Measurements from ENCODE around the gene CHORDC1. TPM values are rescaled to one million over a fixed set of nuclear protein-coding genes. Genes with fewer than 3 reads are reported as not detected.
"Not testable (repeated sequence)": the region's sequence is repeated elsewhere in the genome, so short reads cannot be mapped to it uniquely, and the experiment has no call there.

CHORDC1 gene
- polyA plus RNA-seq, 4 donors: 10.5 to 41.8 (median 13.6) TPM

GRCh38 chr11:90208857-90209256 is 14.0 kb downstream of the CHORDC1 start:
- 87 to 97% (median 92%) methylated on average over 2 of the region's 2 CpGs for WGBS, 3 donors
- no peak overlapping the region for H3K4me3 ChIP-seq (ENCODE audit: low read depth in 1 of 3, low read length in 3 of 3)
- FAIRE-seq (no peak), DNase-seq (no peak)
- no peaks in the 10 kb centered on the region for H3K4me1 ChIP-seq (ENCODE audit: control insufficient read depth in 3 of 3, insufficient read depth in 2 of 3, low read depth in 1 of 3, low read length in 2 of 3)
- peaks cover 2 to 10% (median 3%) of the 10 kb centered on the region in 3 donors for H3K36me3 ChIP-seq (ENCODE audit: control insufficient read depth in 3 of 3, insufficient read depth in 2 of 3, low read depth in 1 of 3, low read length in 3 of 3)
- no peak overlapping the region for H3K27ac ChIP-seq (ENCODE audit: low read depth in 1 of 3, low read length in 2 of 3)
- no peaks in the 10 kb centered on the region for H3K27me3 ChIP-seq (ENCODE audit: control insufficient read depth in 3 of 3, insufficient read depth in 3 of 3, low read length in 3 of 3)
- no peaks in the 10 kb centered on the region for H3K9me3 ChIP-seq (ENCODE audit: control insufficient read depth in 2 of 2, insufficient read depth in 1 of 2, low read depth in 1 of 2, low read length in 1 of 2)

- not testable (repeated sequence) for H3K4me1 ChIP-seq (ENCODE audit: control insufficient read depth in 3 of 3, insufficient read depth in 2 of 3, low read depth in 1 of 3, low read length in 2 of 3)
- 92 to 95% (median 94%) methylated on average over 10 of the region's 10 CpGs for WGBS, 3 donors
- H3K36me3 ChIP-seq (ENCODE audit: control insufficient read depth in 3 of 3, insufficient read depth in 2 of 3, low read depth in 1 of 3, low read length in 3 of 3): peaks cover 2 to 10% (median 3%) of the 10 kb centered on the region in 3 donors
Observed at GRCh38 chr11:90207992-90208391, 14.9 kb downstream of the CHORDC1 start.

GRCh38 chr11:90204832-90205646 is 17.8 kb downstream of the CHORDC1 start:
- peak; percentile 56 to 59 for DNase-seq
- no peak overlapping the region for H3K4me3 ChIP-seq (ENCODE audit: low read depth in 1 of 3, low read length in 3 of 3)
- FAIRE-seq: no peak
- H3K27me3 ChIP-seq (ENCODE audit: control insufficient read depth in 3 of 3, insufficient read depth in 3 of 3, low read length in 3 of 3): no peaks in the 10 kb centered on the region
- H3K4me1 ChIP-seq (ENCODE audit: control insufficient read depth in 3 of 3, insufficient read depth in 2 of 3, low read depth in 1 of 3, low read length in 2 of 3): no peaks in the 10 kb centered on the region
- no peak overlapping the region for H3K27ac ChIP-seq (ENCODE audit: low read depth in 1 of 3, low read length in 2 of 3)
- 18 to 25% (median 24%) methylated on average over 3 of the region's 3 CpGs for WGBS, 3 donors
- H3K36me3 ChIP-seq (ENCODE audit: control insufficient read depth in 3 of 3, insufficient read depth in 2 of 3, low read depth in 1 of 3, low read length in 3 of 3): peaks cover 2 to 8% (median 3%) of the 10 kb centered on the region in 3 donors
- H3K9me3 ChIP-seq (ENCODE audit: control insufficient read depth in 2 of 2, insufficient read depth in 1 of 2, low read depth in 1 of 2, low read length in 1 of 2): no peaks in the 10 kb centered on the region

More at GRCh38 chr11:90207992-90208391, 14.9 kb downstream of the CHORDC1 start:
- not testable (repeated sequence) for FAIRE-seq; H3K4me3 ChIP-seq (ENCODE audit: low read depth in 1 of 3, low read length in 3 of 3); H3K9me3 ChIP-seq (ENCODE audit: control insufficient read depth in 2 of 2, insufficient read depth in 1 of 2, low read depth in 1 of 2, low read length in 1 of 2); H3K27ac ChIP-seq (ENCODE audit: low read depth in 1 of 3, low read length in 2 of 3); DNase-seq; H3K27me3 ChIP-seq (ENCODE audit: control insufficient read depth in 3 of 3, insufficient read depth in 3 of 3, low read length in 3 of 3)

- FAIRE-seq (no peak), DNase-seq (no peak)
- 92 to 94% (median 92%) methylated on average over 13 of the region's 13 CpGs for WGBS, 3 donors
- Histone ChIP-seq H3K36me3 (ENCODE audit: control insufficient read depth in 3 of 3, insufficient read depth in 2 of 3, low read depth in 1 of 3, low read length in 3 of 3) (peaks cover 0 to 8% (median 3%) of the 10 kb centered on the region in 3 donors), H3K4me1 (ENCODE audit: control insufficient read depth in 3 of 3, insufficient read depth in 2 of 3, low read depth in 1 of 3, low read length in 2 of 3) (no peaks in the 10 kb centered on the region), H3K4me3 (ENCODE audit: low read depth in 1 of 3, low read length in 3 of 3) (no peak overlapping the region), H3K27ac (ENCODE audit: low read depth in 1 of 3, low read length in 2 of 3) (no peak overlapping the region), H3K9me3 (ENCODE audit: control insufficient read depth in 2 of 2, insufficient read depth in 1 of 2, low read depth in 1 of 2, low read length in 1 of 2) (no peaks in the 10 kb centered on the region), H3K27me3 (ENCODE audit: control insufficient read depth in 3 of 3, insufficient read depth in 3 of 3, low read length in 3 of 3) (no peaks in the 10 kb centered on the region)
Observed at GRCh38 chr11:90204407-90204806, 18.4 kb downstream of the CHORDC1 start.

- Histone ChIP-seq H3K9me3 (ENCODE audit: control insufficient read depth in 2 of 2, insufficient read depth in 1 of 2, low read depth in 1 of 2, low read length in 1 of 2) (no peaks in the 10 kb centered on the region), H3K4me1 (ENCODE audit: control insufficient read depth in 3 of 3, insufficient read depth in 2 of 3, low read depth in 1 of 3, low read length in 2 of 3) (no peaks in the 10 kb centered on the region), H3K4me3 (ENCODE audit: low read depth in 1 of 3, low read length in 3 of 3) (no peak overlapping the region), H3K27me3 (ENCODE audit: control insufficient read depth in 3 of 3, insufficient read depth in 3 of 3, low read length in 3 of 3) (no peaks in the 10 kb centered on the region), H3K36me3 (ENCODE audit: control insufficient read depth in 3 of 3, insufficient read depth in 2 of 3, low read depth in 1 of 3, low read length in 3 of 3) (peaks cover 0 to 5% (median 0%) of the 10 kb centered on the region in 3 donors), H3K27ac (ENCODE audit: low read depth in 1 of 3, low read length in 2 of 3) (no peak overlapping the region)
- no peak for DNase-seq
- 77 to 88% (median 84%) methylated on average over 3 of the region's 3 CpGs for WGBS, 3 donors
- no peak for FAIRE-seq
Observed at GRCh38 chr11:90202342-90202741, 20.5 kb downstream of the CHORDC1 start.

- WGBS, 3 donors: 74 to 92% (median 87%) methylated on average over 1 of the region's 1 CpG
- FAIRE-seq: no peak
- Histone ChIP-seq H3K9me3 (ENCODE audit: control insufficient read depth in 2 of 2, insufficient read depth in 1 of 2, low read depth in 1 of 2, low read length in 1 of 2) (no peaks in the 10 kb centered on the region), H3K27me3 (ENCODE audit: control insufficient read depth in 3 of 3, insufficient read depth in 3 of 3, low read length in 3 of 3) (no peaks in the 10 kb centered on the region), H3K4me3 (ENCODE audit: low read depth in 1 of 3, low read length in 3 of 3) (no peak overlapping the region), H3K4me1 (ENCODE audit: control insufficient read depth in 3 of 3, insufficient read depth in 2 of 3, low read depth in 1 of 3, low read length in 2 of 3) (no peaks in the 10 kb centered on the region), H3K36me3 (ENCODE audit: control insufficient read depth in 3 of 3, insufficient read depth in 2 of 3, low read depth in 1 of 3, low read length in 3 of 3) (no peaks in the 10 kb centered on the region), H3K27ac (ENCODE audit: low read depth in 1 of 3, low read length in 2 of 3) (no peak overlapping the region)
- no peak for DNase-seq
Observed at GRCh38 chr11:90197377-90197776, 25.5 kb downstream of the CHORDC1 start.

GRCh38 chr11:90192869-90193582 is 29.8 kb downstream of the CHORDC1 start:
- H3K27me3 ChIP-seq (ENCODE audit: control insufficient read depth in 3 of 3, insufficient read depth in 3 of 3, low read length in 3 of 3): no peaks in the 10 kb centered on the region
- no peak overlapping the region for H3K4me3 ChIP-seq (ENCODE audit: low read depth in 1 of 3, low read length in 3 of 3)
- FAIRE-seq (no peak), DNase-seq (no peak)
- no peak overlapping the region for H3K27ac ChIP-seq (ENCODE audit: low read depth in 1 of 3, low read length in 2 of 3)
- H3K36me3 ChIP-seq (ENCODE audit: control insufficient read depth in 3 of 3, insufficient read depth in 2 of 3, low read depth in 1 of 3, low read length in 3 of 3): no peaks in the 10 kb centered on the region
- H3K9me3 ChIP-seq (ENCODE audit: control insufficient read depth in 2 of 2, insufficient read depth in 1 of 2, low read depth in 1 of 2, low read length in 1 of 2): no peaks in the 10 kb centered on the region
- 76 to 86% (median 81%) methylated on average over 4 of the region's 4 CpGs for WGBS, 3 donors
- H3K4me1 ChIP-seq (ENCODE audit: control insufficient read depth in 3 of 3, insufficient read depth in 2 of 3, low read depth in 1 of 3, low read length in 2 of 3): no peaks in the 10 kb centered on the region

- no peak overlapping the region for H3K4me3 ChIP-seq (ENCODE audit: low read depth in 1 of 3, low read length in 3 of 3)
- no peak for DNase-seq
- H3K27me3 ChIP-seq (ENCODE audit: control insufficient read depth in 3 of 3, insufficient read depth in 3 of 3, low read length in 3 of 3): no peaks in the 10 kb centered on the region
- no peak overlapping the region for H3K27ac ChIP-seq (ENCODE audit: low read depth in 1 of 3, low read length in 2 of 3)
- no peak for FAIRE-seq
- WGBS, 3 donors: 98 to 100% (median 99%) methylated on average over 2 of the region's 2 CpGs
- H3K9me3 ChIP-seq (ENCODE audit: control insufficient read depth in 2 of 2, insufficient read depth in 1 of 2, low read depth in 1 of 2, low read length in 1 of 2): no peaks in the 10 kb centered on the region
- H3K4me1 ChIP-seq (ENCODE audit: control insufficient read depth in 3 of 3, insufficient read depth in 2 of 3, low read depth in 1 of 3, low read length in 2 of 3): no peaks in the 10 kb centered on the region
- no peaks in the 10 kb centered on the region for H3K36me3 ChIP-seq (ENCODE audit: control insufficient read depth in 3 of 3, insufficient read depth in 2 of 3, low read depth in 1 of 3, low read length in 3 of 3)
Observed at GRCh38 chr11:90189011-90189410, 33.8 kb downstream of the CHORDC1 start.
